Loucy (cell line): ENCODE results near the gene CYP17A1.

Experiments
- EZH2phosphoT487 ChIP-seq: fragments of 200-600 bp; IDR thresholded peaks from 2 replicates; pipeline ENCODE4 v1.6.1; 2018; ENCODE audit warnings: antibody characterized with exemption, mild to moderate bottlenecking, moderate library complexity, borderline replicate concordance
- TF ChIP-seq, protein P1 (sequence below): fragments of 200-600 bp; sonication (generic); conservative IDR thresholded peaks from 2 replicates; pipeline ENCODE4 v1.5.1; 2014; ENCODE audit warnings: mild to moderate bottlenecking, antibody characterized with exemption, low read length

- TF ChIP-seq, protein P1, sequence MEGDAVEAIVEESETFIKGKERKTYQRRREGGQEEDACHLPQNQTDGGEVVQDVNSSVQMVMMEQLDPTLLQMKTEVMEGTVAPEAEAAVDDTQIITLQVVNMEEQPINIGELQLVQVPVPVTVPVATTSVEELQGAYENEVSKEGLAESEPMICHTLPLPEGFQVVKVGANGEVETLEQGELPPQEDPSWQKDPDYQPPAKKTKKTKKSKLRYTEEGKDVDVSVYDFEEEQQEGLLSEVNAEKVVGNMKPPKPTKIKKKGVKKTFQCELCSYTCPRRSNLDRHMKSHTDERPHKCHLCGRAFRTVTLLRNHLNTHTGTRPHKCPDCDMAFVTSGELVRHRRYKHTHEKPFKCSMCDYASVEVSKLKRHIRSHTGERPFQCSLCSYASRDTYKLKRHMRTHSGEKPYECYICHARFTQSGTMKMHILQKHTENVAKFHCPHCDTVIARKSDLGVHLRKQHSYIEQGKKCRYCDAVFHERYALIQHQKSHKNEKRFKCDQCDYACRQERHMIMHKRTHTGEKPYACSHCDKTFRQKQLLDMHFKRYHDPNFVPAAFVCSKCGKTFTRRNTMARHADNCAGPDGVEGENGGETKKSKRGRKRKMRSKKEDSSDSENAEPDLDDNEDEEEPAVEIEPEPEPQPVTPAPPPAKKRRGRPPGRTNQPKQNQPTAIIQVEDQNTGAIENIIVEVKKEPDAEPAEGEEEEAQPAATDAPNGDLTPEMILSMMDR: no peak
- no peak for TF ChIP-seq EZH2phosphoT487
Measured at GRCh38 chr10:102856758-102857424, 19.7 kb upstream of the CYP17A1 start.
